ENCODE data around the gene SLC12A8. TPM values are rescaled to one million over a fixed set of nuclear protein-coding genes. Genes with fewer than 3 reads are reported as not detected.
"Not testable (repeated sequence)": the region's sequence is repeated elsewhere in the genome, so short reads cannot be mapped to it uniquely, and the experiment has no call there.

The SLC12A8 gene
- total RNA-seq, 1 donor from 2014 or later, result not detected

DNA sequence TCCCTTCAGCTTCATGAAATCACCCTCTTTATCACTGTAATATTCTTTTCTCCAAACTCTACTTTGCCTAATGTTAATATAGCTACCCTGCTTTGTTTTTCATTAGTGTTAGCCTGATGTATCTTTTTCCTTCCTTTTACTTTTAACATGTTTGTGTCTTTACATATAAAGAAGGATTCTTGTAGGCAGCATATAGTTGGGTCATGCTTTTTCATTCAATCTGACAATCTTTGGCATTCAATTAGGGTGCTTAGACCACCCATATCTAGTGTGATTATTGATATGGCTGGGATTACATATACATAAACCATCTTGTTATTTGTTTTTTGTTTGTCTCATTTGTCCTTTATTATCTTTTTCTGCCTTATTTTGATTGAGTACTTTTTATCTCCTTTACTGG is 121.9 kb downstream of the SLC12A8 start:
- no peaks in the 10 kb centered on the region for H3K36me3 ChIP-seq
- peaks cover 15% of the 10 kb centered on the region for H3K9me3 ChIP-seq (replicated peaks)
- no peak overlapping the region for H3K27ac ChIP-seq (replicated peaks)
- no peak overlapping the region for H3K4me3 ChIP-seq
- H3K4me1 ChIP-seq, result peaks cover 11% of the 10 kb centered on the region
- intact Hi-C loops (cut with micrococcal nuclease), result no loop called here
- TF ChIP-seq, protein P1, sequence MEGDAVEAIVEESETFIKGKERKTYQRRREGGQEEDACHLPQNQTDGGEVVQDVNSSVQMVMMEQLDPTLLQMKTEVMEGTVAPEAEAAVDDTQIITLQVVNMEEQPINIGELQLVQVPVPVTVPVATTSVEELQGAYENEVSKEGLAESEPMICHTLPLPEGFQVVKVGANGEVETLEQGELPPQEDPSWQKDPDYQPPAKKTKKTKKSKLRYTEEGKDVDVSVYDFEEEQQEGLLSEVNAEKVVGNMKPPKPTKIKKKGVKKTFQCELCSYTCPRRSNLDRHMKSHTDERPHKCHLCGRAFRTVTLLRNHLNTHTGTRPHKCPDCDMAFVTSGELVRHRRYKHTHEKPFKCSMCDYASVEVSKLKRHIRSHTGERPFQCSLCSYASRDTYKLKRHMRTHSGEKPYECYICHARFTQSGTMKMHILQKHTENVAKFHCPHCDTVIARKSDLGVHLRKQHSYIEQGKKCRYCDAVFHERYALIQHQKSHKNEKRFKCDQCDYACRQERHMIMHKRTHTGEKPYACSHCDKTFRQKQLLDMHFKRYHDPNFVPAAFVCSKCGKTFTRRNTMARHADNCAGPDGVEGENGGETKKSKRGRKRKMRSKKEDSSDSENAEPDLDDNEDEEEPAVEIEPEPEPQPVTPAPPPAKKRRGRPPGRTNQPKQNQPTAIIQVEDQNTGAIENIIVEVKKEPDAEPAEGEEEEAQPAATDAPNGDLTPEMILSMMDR (IDR thresholded peaks at IDR 0.05; ENCODE audit: borderline replicate concordance), result no peak
- no peak for DNase-seq
- no peaks in the 10 kb centered on the region for H3K27me3 ChIP-seq (ENCODE audit: low read depth)

DNA sequence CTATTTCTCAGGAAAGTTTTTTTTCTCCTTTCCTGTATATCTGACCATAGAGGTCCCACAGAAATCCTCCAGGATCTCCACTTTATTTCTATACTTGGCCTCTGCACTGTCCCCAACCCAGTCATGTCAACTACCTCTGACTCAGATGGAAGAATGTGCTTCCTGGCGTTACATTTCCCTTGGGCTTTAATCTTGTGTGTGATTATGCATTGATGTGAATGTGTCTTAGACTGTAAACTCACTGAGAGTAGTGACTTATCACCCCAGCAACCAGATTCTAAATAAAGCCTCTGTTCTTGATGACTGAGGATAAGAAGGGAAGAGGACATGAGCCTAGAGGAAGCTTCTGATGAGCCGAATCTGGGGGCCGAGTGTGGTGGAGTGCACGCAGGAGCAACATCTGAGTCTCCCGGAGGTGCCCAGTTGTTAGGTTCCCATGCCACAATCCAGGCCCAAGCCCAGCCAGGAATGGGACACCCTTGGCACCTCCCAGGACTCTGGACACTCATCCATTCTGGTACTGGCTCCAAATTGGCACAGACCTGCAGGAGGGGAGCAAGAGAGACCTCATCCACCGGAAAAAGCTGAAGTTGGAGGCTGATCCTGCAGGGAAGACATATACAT is 124.7 kb downstream of the SLC12A8 start:
- peaks cover 11% of the 10 kb centered on the region for H3K4me1 ChIP-seq
- TF ChIP-seq, protein P1 (IDR thresholded peaks at IDR 0.05; ENCODE audit: borderline replicate concordance), result no peak
- no peaks in the 10 kb centered on the region for H3K27me3 ChIP-seq (ENCODE audit: low read depth)
- H3K27ac ChIP-seq (replicated peaks), result no peak overlapping the region
- peaks cover 14% of the 10 kb centered on the region for H3K9me3 ChIP-seq (replicated peaks)
- H3K4me3 ChIP-seq, result no peak overlapping the region
- intact Hi-C loops (cut with micrococcal nuclease), result no loop called here
- no peaks in the 10 kb centered on the region for H3K36me3 ChIP-seq
- DNase-seq, result no peak

DNA sequence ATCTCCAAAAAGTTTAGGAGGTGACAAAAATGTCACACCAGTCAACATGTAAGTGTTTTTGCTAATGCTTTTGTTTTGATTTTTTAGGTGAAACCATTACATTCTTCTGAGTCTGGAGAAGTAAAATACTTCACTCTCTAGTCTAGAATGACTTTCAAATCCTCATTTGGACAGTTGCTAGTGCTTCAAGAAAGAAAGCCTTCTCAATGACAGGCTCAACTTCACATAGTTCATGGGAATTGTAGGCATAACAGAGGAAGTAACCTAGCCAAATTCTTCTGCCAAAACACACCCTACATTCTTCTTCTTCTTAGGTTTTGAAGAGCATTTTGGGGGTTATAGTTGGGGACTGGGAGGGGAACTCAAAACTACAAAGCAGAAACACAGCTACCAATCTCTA is 127.4 kb downstream of the SLC12A8 start:
- intact Hi-C loops (cut with micrococcal nuclease), result no loop called here
- H3K36me3 ChIP-seq, result no peaks in the 10 kb centered on the region
- H3K4me1 ChIP-seq, result peaks cover 11% of the 10 kb centered on the region
- H3K27me3 ChIP-seq (ENCODE audit: low read depth), result no peaks in the 10 kb centered on the region
- H3K9me3 ChIP-seq (replicated peaks), result peaks cover 2% of the 10 kb centered on the region
- no peak overlapping the region for H3K27ac ChIP-seq (replicated peaks)
- H3K4me3 ChIP-seq, result no peak overlapping the region
- TF ChIP-seq, protein P1 (IDR thresholded peaks at IDR 0.05; ENCODE audit: borderline replicate concordance), result no peak
- DNase-seq, result no peak

DNA sequence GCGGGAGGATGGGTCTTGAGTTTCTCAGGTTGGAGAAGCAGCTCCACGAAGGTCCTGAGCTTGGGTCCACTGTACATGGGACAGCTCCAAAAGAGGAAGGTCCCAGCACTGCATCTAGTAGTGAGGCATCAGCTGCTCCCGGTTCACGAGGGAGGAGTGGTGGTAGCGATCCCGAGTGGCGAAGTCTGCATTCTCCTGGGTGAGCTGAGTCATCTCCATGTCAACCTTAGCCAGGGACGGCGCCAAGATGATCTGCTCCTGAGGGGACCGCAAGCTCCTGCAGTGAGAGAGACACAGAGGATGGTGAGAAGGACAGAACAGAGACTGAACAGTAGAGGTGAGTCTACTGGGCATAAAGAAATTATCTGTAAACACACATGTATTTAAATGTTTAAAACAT is 128.8 kb downstream of the SLC12A8 start:
- peaks cover 18% of the 10 kb centered on the region for H3K4me1 ChIP-seq
- H3K36me3 ChIP-seq, result no peaks in the 10 kb centered on the region
- H3K9me3 ChIP-seq (replicated peaks), result no peaks in the 10 kb centered on the region
- no peak overlapping the region for H3K27ac ChIP-seq (replicated peaks)
- no peak overlapping the region for H3K4me3 ChIP-seq
- intact Hi-C loops (cut with micrococcal nuclease), result no loop called here
- TF ChIP-seq, protein P1 (IDR thresholded peaks at IDR 0.05; ENCODE audit: borderline replicate concordance), result no peak
- no peaks in the 10 kb centered on the region for H3K27me3 ChIP-seq (ENCODE audit: low read depth)
- no peak for DNase-seq

DNA sequence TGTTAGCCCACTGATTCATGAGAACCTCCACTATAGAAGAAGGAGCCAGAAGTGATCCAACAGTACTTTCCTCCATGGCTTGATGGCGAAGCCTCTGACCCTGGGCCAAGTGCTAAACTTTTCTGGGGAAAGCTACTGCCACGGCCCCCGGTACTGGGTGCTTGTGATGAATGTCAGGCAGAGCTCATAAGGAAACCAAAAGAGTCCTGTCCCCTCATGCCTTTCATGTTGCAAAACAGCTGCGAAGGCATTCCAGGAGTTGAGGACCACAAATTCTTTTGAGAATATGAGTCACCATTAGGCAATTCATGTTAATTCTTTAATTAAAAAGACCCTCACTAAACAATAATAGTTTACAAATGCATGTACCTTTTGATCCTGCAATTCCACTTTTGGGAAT is 130.2 kb downstream of the SLC12A8 start:
- H3K4me3 ChIP-seq; H3K27ac ChIP-seq (replicated peaks); DNase-seq; H3K36me3 ChIP-seq; H3K4me1 ChIP-seq; intact Hi-C loops (cut with micrococcal nuclease); H3K27me3 ChIP-seq (ENCODE audit: low read depth); H3K9me3 ChIP-seq (replicated peaks): not testable (repeated sequence)

DNA sequence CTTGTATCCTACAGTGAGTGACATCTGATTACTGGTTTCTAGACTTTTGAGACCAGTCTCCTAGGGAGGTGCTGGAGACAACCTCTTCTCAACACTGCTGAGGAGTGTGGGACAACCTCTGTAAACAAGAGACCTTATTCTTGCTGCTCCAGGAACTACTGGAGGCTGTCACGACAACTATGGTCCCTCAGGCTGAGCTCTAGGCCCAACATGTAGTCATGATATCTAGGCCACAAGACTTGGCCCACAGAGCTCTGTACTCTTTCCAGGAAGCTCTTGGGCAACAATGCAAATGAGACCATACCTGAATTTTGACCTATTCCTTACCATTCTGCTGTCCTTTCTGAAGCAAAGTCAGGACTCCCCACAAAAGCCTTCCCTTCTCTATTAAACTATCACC is 132.5 kb downstream of the SLC12A8 start:
- Histone ChIP-seq H3K9me3 (replicated peaks) (no peaks in the 10 kb centered on the region), H3K27me3 (ENCODE audit: low read depth) (no peaks in the 10 kb centered on the region), H3K36me3 (no peaks in the 10 kb centered on the region), H3K4me1 (peaks cover 7% of the 10 kb centered on the region), H3K27ac (replicated peaks) (no peak overlapping the region), H3K4me3 (no peak overlapping the region)
- no peak for DNase-seq
- intact Hi-C loops (cut with micrococcal nuclease), result no loop called here
- TF ChIP-seq, protein P1 (IDR thresholded peaks at IDR 0.05; ENCODE audit: borderline replicate concordance), result no peak
